ENCODE results near the gene RPGRIP1L. TPM values are rescaled to one million over a fixed set of nuclear protein-coding genes. Genes with fewer than 3 reads are reported as not detected.

Gene RPGRIP1L
- total RNA-seq (2014; rRNA removed; shearing (Covaris generic); ENCODE audit: low replicate concordance): 13.5 and 20.6 TPM in 2 replicates

DNA sequence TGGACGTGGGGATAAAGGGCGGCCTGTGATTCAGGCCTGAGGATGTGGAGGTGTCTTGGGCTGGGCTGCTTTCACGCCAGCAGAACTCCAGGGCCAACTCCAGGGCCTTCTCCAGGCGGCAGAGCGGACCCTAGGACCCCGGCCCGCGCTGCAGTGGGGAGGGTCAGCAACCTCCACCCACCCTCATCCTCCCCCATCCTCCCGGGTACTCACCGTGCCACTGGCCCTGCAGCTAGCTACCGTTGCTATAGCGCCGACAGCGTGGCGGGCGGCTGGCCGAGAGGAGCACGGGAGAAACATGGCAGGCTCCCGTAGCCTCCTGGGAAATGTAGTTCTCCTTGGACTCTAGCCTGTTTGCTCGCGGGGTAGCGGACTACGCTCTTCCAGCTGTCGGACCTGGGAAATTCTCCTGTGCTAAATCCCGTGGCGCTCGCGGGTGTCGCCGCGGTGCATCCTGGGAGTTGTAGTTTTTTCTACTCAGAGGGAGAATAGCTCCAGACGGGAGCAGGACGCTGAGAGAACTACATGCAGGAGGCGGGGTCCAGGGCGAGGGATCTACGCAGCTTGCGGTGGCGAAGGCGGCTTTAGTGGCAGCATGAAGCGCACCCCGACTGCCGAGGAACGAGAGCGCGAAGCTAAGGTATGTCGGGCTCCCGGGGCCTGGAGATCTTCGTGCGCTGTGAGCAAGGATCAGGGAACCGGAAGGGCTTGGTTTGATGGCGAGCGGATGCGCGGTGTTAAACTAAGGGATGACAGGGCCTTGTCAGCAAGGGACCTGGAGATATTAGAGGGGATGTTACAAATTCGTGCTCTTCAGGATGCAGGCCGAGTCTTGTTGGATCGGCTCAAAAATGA lies at the start of gene RPGRIP1L, which contains the start of gene FTO:
TSS of gene RPGRIP1L (minus strand) at position 270 of the 855 bp plus-strand sequence. CDS start 3,136 bp downstream, outside the sequence.
TSS of gene FTO (plus strand) at position 567 of the 855 bp plus-strand sequence.
- peaks cover 56% of the 10 kb centered on the region for H3K36me3 ChIP-seq
- H3K9me3 ChIP-seq: 0 out of 2 replicates have a peak, but pooled peaks cover 2% of the 10 kb centered on the region
- peak within 1 kb of the TSS; percentile 87 for H3K4me3 ChIP-seq
- peak; percentile 100 for DNase-seq
- no peaks in the 10 kb centered on the region for H3K27me3 ChIP-seq

GRCh38 chr16:53753431-53753830 lies 49.8 kb upstream of the RPGRIP1L start:
- H3K4me3 ChIP-seq: no peak overlapping the region
- H3K9me3 ChIP-seq: peaks cover 3% of the 10 kb centered on the region
- peaks cover 12% of the 10 kb centered on the region for H3K36me3 ChIP-seq
- H3K27me3 ChIP-seq: no peaks in the 10 kb centered on the region
- DNase-seq: no peak

DNA sequence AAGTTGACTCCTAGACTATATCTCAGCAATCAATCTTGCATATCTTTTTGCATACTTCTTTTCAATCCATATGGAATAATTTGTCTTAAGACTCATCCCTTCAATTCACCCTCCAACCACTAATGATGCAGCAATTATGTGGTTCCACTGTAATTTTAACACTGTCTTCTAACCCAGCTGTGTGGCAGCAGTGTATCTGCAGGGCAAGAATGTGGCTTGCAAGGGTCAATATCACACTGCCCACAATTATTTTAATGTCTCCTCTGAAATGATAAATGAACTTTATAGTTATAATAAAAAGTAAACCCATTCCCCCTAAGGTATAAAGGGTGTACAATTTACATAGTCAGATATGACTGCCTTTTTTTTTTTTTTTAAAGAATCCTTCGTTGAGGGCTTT lies 48.9 kb upstream of the RPGRIP1L start:
- H3K4me3 ChIP-seq: no peak overlapping the region
- no peaks in the 10 kb centered on the region for H3K27me3 ChIP-seq
- H3K9me3 ChIP-seq: peaks cover 12% of the 10 kb centered on the region
- peaks cover 21% of the 10 kb centered on the region for H3K36me3 ChIP-seq
- no peak for DNase-seq

DNA sequence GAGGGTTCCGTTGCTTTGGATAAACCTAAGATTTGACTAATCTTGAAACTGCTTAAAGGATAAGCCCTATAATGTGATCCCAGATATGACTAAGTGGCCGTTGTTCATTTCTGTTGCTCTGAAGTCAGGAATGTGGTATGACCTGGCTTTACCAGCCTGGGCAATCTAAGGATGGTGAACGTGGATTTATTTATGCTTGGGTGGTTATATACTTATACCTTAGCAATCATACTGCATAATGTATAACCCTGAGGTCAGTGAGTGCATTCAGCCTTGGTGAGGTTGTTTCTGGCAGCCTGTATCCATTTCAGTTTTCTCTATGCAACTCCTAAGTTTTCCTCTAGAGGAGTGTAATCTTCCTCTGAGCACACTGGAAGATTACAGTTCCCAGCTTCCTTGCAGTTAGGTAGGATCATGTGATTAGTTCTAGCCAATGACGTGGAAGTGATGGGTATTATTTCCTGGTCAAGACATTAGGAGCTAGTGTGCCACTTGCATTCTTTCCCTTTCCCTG lies 42.2 kb upstream of the RPGRIP1L start:
- Histone ChIP-seq H3K4me3 (no peak overlapping the region), H3K27me3 (no peaks in the 10 kb centered on the region), H3K36me3 (peaks cover 23% of the 10 kb centered on the region), H3K9me3 (peaks cover 25% of the 10 kb centered on the region)
- peak; percentile 90 for DNase-seq

- peaks cover 25% of the 10 kb centered on the region for H3K9me3 ChIP-seq
- peaks cover 19% of the 10 kb centered on the region for H3K36me3 ChIP-seq
- H3K27me3 ChIP-seq: no peaks in the 10 kb centered on the region
- no peak overlapping the region for H3K4me3 ChIP-seq
- DNase-seq: peak; percentile 86
Observed at GRCh38 chr16:53745086-53745485, 41.4 kb upstream of the RPGRIP1L start.

DNA sequence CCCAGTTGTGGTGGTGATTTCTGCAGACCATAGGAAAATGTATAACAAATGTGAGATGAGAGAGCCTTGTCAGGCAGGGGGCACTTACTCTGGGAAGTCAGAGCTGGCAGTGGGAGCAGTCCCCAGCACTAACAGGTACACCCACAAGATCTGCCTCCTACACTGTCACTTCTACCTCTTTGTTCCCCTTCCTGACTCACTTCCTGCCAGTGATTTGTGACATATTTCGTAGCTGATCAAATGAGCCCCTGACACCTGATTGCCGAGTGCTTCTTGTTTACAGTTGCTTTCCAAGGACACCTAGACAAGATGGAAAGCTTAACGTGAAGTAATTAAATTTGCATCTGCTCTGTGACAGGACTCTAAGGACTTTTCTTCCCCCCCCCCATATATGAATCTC lies 40.8 kb upstream of the RPGRIP1L start:
- peaks cover 23% of the 10 kb centered on the region for H3K9me3 ChIP-seq
- no peaks in the 10 kb centered on the region for H3K27me3 ChIP-seq
- no peak for DNase-seq
- H3K4me3 ChIP-seq: no peak overlapping the region
- H3K36me3 ChIP-seq: peaks cover 16% of the 10 kb centered on the region

- DNase-seq: peak; percentile 43
- Histone ChIP-seq H3K27me3 (no peaks in the 10 kb centered on the region), H3K4me3 (no peak overlapping the region), H3K36me3 (peaks cover 16% of the 10 kb centered on the region), H3K9me3 (peaks cover 20% of the 10 kb centered on the region)
Observed at GRCh38 chr16:53743149-53743566, 39.5 kb upstream of the RPGRIP1L start.

- H3K9me3 ChIP-seq: peaks cover 6% of the 10 kb centered on the region
- no peak for DNase-seq
- no peaks in the 10 kb centered on the region for H3K27me3 ChIP-seq
- peaks cover 6% of the 10 kb centered on the region; the same call in 1 of the 2 replicates for H3K36me3 ChIP-seq
- no peak overlapping the region for H3K4me3 ChIP-seq
Observed at GRCh38 chr16:53741546-53741945, 37.9 kb upstream of the RPGRIP1L start.

DNA sequence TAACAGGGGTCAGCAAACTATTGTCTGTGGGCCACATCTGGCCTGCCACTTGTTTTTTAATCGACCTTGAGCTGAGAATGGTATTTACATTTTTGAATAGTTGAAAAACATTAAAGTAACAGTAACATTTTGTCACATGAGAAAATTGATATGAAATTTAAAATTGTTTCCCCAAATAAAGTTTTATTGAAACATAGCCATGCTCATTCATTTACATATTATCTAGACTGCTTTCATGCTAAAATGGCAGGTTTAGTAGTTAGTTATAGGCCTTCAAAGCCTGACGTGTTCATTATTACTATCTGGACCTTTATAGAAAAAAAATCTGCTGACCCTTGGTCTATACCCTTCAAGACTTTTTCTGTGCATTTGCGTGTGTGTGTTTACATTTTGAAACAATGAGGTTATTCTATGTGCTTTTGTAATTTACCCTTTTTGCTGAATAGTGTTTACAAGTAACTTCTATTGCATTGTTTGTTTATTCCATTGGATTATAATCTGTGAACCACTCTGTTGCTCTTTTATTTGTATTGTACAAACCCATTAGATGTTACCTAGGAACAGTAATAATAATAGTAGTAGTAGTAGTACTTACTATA lies 37.4 kb upstream of the RPGRIP1L start:
- H3K9me3 ChIP-seq: peaks cover under 1% of the 10 kb centered on the region
- H3K4me3 ChIP-seq: no peak overlapping the region
- no peak for DNase-seq
- H3K27me3 ChIP-seq: no peaks in the 10 kb centered on the region
- peaks cover 3% of the 10 kb centered on the region; the same call in 1 of the 2 replicates for H3K36me3 ChIP-seq

DNA sequence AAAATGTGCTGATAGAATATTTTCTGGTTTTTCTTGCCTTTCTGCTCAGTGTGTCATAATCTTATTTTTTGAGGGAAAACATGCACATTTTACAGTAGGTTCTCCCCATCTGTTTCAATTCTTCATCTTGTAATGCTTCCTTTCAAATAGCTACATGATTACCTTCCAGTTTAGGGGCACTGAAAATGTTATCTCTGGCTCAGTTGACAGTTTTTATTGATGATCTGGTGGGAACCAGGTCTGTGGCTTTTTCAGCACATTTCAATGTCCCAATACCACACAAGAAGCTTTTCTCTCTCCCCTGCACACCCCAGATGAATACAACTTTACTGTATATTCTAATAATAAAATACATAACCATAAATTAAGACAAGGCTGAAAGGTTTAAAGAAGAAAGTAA lies 36.8 kb upstream of the RPGRIP1L start:
- Histone ChIP-seq H3K4me3 (no peak overlapping the region), H3K36me3 (peaks cover 3% of the 10 kb centered on the region; the same call in 1 of the 2 replicates), H3K9me3 (no peaks in the 10 kb centered on the region), H3K27me3 (no peaks in the 10 kb centered on the region)
- DNase-seq: no peak

DNA sequence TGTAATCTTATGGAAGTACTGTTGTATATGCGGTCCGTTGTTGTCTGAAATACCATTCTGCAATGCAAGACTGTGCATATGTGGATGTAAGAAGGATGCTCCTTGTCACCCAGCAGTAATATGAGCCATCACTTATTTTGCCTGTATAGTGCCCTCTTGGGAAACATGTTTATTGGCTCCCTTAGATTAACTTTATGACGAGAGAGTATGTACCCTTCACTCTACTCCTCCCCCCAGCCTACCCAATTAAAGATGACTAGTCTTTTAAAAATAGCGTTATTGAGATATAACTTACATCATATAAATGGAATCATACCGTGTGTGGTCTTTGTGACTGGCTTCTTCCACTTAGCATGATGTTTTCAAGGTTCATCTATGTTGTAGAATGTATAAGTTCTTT lies 33.9 kb upstream of the RPGRIP1L start:
- peaks cover 3% of the 10 kb centered on the region; the same call in 1 of the 2 replicates for H3K36me3 ChIP-seq
- H3K27me3 ChIP-seq: no peaks in the 10 kb centered on the region
- H3K4me3 ChIP-seq: no peak overlapping the region
- H3K9me3 ChIP-seq: no peaks in the 10 kb centered on the region
- no peak for DNase-seq

- H3K9me3 ChIP-seq: no peaks in the 10 kb centered on the region
- no peak for DNase-seq
- H3K4me3 ChIP-seq: no peak overlapping the region
- no peaks in the 10 kb centered on the region for H3K27me3 ChIP-seq
- peaks cover 3% of the 10 kb centered on the region; the same call in 1 of the 2 replicates for H3K36me3 ChIP-seq
Observed at GRCh38 chr16:53736297-53736696, 32.6 kb upstream of the RPGRIP1L start.

- H3K9me3 ChIP-seq: no peaks in the 10 kb centered on the region
- H3K36me3 ChIP-seq: peaks cover 3% of the 10 kb centered on the region; the same call in 1 of the 2 replicates
- H3K27me3 ChIP-seq: no peaks in the 10 kb centered on the region
- no peak overlapping the region for H3K4me3 ChIP-seq
- DNase-seq: no peak
Observed at GRCh38 chr16:53734908-53735307, 31.2 kb upstream of the RPGRIP1L start.

- no peaks in the 10 kb centered on the region for H3K9me3 ChIP-seq
- DNase-seq: peak; percentile 59
- no peaks in the 10 kb centered on the region; the same call in 1 of the 2 replicates for H3K36me3 ChIP-seq
- H3K27me3 ChIP-seq: no peaks in the 10 kb centered on the region
- H3K4me3 ChIP-seq: no peak overlapping the region
Observed at GRCh38 chr16:53732296-53732929, 28.8 kb upstream of the RPGRIP1L start.

DNA sequence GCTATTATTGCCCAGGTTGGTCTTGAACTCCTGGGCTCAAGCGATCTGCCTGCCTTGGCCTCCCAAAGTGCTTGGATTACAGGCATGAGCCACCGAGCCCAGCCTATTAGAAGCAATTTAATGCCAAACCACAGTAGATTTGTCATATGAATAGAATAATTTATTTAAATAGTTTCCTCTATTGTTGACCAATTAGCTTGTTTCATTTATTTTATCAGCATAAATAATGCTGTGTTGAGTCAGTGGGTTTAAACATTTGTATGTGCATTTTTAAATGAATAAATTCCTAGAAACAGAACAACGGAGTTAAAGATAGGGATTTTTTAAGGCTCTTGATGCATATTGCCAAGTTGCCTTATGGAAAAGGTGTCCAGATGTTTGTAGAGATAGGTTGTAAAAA lies 27.0 kb upstream of the RPGRIP1L start:
- Histone ChIP-seq H3K27me3 (no peaks in the 10 kb centered on the region), H3K36me3 (peaks cover 4% of the 10 kb centered on the region), H3K4me3 (no peak overlapping the region), H3K9me3 (no peaks in the 10 kb centered on the region)
- peak; percentile 64 for DNase-seq

DNA sequence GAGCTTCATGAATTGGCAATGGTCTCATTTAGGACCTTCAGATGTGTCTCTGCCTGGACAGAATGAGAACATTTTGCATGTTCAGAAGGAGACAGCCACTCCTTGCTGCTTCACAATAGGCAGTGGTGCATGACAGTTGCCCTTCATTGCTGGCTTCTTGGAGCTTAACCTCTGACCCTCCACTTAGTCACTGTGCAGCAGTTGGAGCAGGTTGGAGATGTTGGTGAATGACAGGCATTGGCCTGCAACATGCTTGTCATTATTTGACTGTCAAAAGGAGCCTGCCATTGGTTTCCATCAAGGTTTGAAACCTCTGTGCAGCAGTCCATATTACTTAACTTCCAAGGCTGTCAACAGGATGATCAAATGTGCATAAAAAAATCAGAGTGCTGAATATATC lies 23.0 kb upstream of the RPGRIP1L start:
- H3K27me3 ChIP-seq: no peaks in the 10 kb centered on the region
- no peak overlapping the region for H3K4me3 ChIP-seq
- peak; percentile 85 for DNase-seq
- H3K9me3 ChIP-seq: no peaks in the 10 kb centered on the region
- H3K36me3 ChIP-seq: peaks cover 4% of the 10 kb centered on the region

GRCh38 chr16:53721017-53721416 lies 17.4 kb upstream of the RPGRIP1L start:
- Histone ChIP-seq H3K27me3 (no peaks in the 10 kb centered on the region), H3K4me3 (no peak overlapping the region), H3K36me3 (peaks cover 2% of the 10 kb centered on the region; the same call in 1 of the 2 replicates), H3K9me3 (0 out of 2 replicates have a peak, but pooled peaks cover 2% of the 10 kb centered on the region)
- DNase-seq: no peak

Data from MG63 (cell line).